ENCODE results near the gene CIZ1.
"Not testable (repeated sequence)": the region's sequence is repeated elsewhere in the genome, so short reads cannot be mapped to it uniquely, and the experiment has no call there.

Gene CIZ1

GRCh38 chr9:128131346-128131745, 60.0 kb downstream of the CIZ1 start:
- in situ Hi-C loops (cut with MboI; ENCODE audit: low pct_unique_long_range_greater_than_20kb, low sequenced_read_pairs); DNase-seq: not testable (repeated sequence)

DNA sequence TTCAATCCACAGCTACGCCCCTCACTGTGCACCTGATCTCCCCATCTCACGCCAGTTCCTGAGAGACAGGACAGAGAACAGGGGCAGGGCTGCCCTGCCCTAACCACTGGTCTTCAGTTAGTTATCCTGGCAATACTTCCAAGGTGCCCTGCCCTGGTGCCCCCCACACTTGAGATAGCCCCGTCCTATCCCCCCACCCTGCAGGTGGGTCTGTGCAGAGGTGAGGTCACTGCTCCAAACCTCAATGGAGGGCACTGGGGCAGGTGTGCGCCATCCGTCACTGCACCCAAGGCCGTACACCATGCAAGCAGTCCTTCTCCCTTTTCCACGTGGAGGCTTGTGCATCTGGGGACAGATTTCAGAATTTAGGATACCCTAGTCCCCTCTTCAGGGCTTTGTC, 60.7 kb downstream of the CIZ1 start:
- DNase-seq; in situ Hi-C loops (cut with MboI; ENCODE audit: low pct_unique_long_range_greater_than_20kb, low sequenced_read_pairs): not testable (repeated sequence)

DNA sequence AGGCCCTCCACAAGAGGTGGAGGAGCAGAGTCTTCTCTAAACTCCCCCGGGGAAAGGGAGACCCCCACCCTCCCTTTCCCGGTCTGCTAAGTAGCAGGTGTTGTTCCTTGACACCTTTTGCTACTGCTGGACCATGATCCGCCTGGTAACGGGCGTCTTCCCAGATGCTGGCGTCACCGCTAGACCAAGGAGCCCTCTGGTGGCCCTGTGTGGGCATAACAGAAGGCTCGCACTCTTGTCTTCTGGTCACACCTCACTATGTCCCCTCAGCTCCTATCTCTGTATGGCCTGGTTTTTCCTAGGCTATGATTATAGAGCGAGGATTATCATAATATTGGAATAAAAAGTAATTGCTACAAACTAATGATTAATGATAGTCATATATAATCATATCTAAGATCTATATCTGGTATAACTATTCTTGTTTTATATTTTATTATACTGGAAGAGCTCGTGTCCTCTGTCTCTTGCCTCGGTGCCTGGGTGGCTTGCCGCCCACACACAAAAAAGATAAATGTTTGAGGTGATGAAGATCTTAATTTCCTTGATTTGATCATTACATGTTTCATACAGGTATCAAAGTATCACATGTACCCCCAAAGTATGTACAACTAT, 61.3 kb downstream of the CIZ1 start:
- DNase-seq; in situ Hi-C loops (cut with MboI; ENCODE audit: low pct_unique_long_range_greater_than_20kb, low sequenced_read_pairs): not testable (repeated sequence)

DNA sequence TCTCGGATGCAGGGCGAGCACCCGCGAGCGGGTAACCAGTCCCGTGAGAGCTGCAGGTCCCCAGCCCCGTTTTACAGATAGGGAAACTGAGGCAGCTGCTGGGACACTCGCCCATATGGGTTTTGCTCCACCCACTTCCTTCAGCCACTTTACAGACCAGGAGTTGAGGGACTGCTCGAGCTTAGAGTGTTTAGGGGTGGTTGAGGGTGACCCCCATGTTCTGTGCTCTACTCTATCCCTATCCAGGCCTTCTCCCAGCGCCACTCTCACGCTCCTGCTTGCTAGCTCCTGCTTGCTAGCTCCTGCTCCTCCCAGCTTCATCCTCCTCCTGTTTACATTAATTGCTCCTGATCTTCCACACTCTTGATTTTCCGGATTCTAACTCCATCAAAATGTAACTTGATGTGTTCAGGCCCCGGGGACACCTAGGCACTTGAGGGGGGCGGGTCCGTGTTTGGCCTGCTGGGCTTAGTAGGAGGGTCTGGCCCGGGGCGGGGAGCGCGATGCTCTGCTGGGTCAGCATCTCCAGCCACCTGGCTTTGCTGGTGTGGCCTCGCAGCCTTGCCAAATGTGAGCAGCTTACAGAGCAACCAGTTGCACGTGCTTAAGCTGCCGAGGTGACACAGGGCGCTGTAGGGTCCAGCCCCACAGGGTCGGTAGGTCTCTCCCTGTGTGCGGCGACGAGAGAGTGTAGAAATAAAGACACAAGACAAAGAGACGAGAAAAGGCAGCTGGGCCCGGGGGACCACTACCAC, 62.4 kb downstream of the CIZ1 start:
- in situ Hi-C loops (cut with MboI; ENCODE audit: low pct_unique_long_range_greater_than_20kb, low sequenced_read_pairs) = no loop called here
- DNase-seq = no peak

DNA sequence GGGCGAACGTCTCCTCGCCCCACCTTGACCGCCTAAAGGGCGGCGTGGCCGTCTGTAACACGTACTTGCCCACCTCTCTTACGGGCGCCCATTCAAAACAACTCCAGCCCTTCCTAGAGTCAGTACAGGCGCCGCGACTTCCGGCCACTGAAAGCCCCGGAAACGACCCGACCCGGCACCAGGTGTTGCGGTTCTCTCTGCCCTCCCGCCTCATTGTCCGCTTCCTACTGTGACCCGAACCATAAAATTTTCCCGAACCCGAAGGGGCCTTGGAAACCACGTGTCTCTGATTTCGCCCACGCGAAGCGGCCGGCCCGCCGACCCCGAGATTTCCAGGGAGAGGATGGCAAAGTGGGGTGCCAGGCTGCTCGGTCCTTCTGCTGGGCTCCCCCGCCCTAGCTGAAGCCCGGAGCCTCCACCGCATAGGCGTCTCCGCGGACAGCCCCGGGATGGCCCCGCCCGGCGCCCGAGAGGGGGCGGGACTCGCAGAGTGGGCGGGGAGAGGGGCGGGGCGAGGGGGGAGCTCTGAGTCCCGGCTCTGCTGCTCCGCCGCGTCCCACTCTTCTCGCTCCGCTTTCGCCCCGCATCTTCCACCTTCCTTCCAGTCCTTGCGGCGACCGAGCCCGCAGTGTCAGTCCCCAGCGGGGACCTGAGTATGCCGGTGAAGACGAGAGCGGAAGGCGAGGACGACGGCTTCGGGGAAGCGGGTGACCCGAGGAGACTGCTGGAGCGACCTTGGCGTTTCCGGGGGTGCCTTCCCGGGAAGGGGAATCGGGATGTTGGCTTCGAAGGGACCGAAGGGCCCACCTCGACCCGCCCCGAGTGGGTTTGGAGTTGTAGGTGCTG, 63.2 kb downstream of the CIZ1 start:
- in situ Hi-C loops (cut with MboI; ENCODE audit: low pct_unique_long_range_greater_than_20kb, low sequenced_read_pairs) = no loop called here
- peak; percentile 91 for DNase-seq

DNA sequence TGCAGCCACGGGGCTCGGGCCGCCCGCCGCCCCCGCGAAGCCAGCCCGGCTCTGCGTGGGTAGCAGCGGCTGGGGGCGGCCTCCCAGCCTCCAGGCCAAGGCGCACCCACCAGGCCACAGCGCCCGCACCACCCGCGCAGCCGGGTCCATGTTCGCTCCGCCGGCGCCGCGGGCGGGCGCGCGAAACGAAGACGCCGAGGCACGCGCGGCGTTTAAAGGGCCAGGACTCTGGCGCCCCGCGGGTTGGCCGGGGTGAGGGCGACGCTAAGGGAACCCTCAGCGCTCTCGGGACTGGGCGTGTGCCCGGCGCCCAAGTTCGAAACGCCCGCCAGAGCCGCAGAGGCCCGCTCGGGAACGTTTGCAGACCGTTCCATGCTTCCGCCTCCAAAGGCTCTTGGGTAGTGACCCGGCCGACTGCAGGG, 63.8 kb downstream of the CIZ1 start, which contains the start of gene PTGES2:
Gene PTGES2, minus strand, starts transcription at position 162 of the 422 bp plus-strand sequence. Its CDS starts 12 bp downstream, at position 150.
- in situ Hi-C loops (cut with MboI; ENCODE audit: low pct_unique_long_range_greater_than_20kb, low sequenced_read_pairs) = no loop called here
- DNase-seq = peak; percentile 83

GRCh38 chr9:128125580-128126354, 65.6 kb downstream of the CIZ1 start:
- in situ Hi-C loops (cut with MboI; ENCODE audit: low pct_unique_long_range_greater_than_20kb, low sequenced_read_pairs) = no loop called here
- peak; percentile 36 for DNase-seq

- peak; percentile 84 for DNase-seq
Observed at GRCh38 chr9:128124873-128125579, 66.3 kb downstream of the CIZ1 start.

GRCh38 chr9:128124451-128124850, 66.9 kb downstream of the CIZ1 start:
- in situ Hi-C loops (cut with MboI; ENCODE audit: low pct_unique_long_range_greater_than_20kb, low sequenced_read_pairs) = no loop called here
- DNase-seq = no peak

More at GRCh38 chr9:128124873-128125579, 66.3 kb downstream of the CIZ1 start:
- in situ Hi-C loops (cut with MboI; ENCODE audit: low pct_unique_long_range_greater_than_20kb, low sequenced_read_pairs) = no loop called here

- in situ Hi-C loops (cut with MboI; ENCODE audit: low pct_unique_long_range_greater_than_20kb, low sequenced_read_pairs) = no loop called here
- no peak for DNase-seq
Observed at GRCh38 chr9:128123451-128124080, 67.8 kb downstream of the CIZ1 start.

DNA sequence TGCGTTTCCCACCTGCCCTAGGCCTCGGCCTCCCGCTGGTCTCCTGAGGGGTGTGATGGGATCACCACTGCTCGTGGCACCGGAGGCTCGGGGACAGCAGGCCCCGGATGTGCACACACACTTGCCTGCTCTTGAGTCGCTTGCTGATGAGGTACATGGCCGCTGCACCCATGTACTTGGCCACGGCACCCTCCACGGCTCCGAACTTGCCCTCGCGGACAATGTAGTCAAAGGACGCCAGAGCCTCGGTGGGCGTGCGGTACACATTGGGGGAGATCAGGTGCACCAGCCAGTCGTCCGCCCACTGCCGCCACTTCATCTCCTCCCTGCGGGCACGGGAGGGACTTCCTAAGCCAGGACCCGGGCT, 68.6 kb downstream of the CIZ1 start:
- DNase-seq = no peak

GRCh38 chr9:128121924-128122808, 69.2 kb downstream of the CIZ1 start:
- in situ Hi-C loops (cut with MboI; ENCODE audit: low pct_unique_long_range_greater_than_20kb, low sequenced_read_pairs) = no loop called here
- DNase-seq = no peak

More for the DNA sequence above, 68.6 kb downstream of the CIZ1 start:
- in situ Hi-C loops (cut with MboI; ENCODE audit: low pct_unique_long_range_greater_than_20kb, low sequenced_read_pairs) = no loop called here

- in situ Hi-C loops (cut with MboI; ENCODE audit: low pct_unique_long_range_greater_than_20kb, low sequenced_read_pairs) = no loop called here
- no peak for DNase-seq
Observed at GRCh38 chr9:128121466-128121810, 69.9 kb downstream of the CIZ1 start.

DNA sequence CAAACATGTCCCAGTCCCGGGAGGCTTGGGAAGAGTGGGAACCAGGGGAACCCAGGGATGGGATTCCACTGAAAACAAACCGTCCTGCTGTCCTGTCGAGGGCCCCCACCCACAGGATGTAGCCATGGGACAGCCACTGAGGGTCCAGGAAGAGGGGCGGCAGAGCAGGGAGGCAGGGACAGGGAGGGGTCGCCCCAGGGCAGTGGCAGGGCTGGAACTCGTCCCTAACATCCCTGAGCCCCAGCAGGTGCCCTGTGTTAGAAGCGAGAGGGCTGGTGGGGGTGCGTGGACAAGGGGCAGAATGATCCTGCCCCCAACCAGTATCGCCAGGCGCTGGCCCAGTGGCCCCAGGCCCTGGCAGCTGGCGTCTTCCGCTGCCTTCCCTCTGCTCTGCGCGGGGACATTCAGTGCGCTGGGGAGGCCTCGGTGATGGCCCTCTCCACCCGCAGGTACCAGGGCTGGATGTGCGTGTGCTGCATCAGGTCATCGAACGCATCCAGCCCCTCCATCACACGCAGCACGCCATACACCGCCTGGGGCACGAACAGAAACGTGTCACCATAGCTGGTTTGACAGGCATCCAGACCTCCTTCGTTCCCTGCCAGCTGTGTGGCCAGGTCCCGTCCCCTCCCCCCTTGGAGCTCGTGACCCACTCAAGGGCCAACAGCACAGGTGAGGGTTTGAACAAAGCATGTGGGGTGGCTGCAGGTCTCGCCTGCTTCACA, 70.5 kb downstream of the CIZ1 start:
- in situ Hi-C loops (cut with MboI; ENCODE audit: low pct_unique_long_range_greater_than_20kb, low sequenced_read_pairs) = no loop called here
- DNase-seq = no peak

DNA sequence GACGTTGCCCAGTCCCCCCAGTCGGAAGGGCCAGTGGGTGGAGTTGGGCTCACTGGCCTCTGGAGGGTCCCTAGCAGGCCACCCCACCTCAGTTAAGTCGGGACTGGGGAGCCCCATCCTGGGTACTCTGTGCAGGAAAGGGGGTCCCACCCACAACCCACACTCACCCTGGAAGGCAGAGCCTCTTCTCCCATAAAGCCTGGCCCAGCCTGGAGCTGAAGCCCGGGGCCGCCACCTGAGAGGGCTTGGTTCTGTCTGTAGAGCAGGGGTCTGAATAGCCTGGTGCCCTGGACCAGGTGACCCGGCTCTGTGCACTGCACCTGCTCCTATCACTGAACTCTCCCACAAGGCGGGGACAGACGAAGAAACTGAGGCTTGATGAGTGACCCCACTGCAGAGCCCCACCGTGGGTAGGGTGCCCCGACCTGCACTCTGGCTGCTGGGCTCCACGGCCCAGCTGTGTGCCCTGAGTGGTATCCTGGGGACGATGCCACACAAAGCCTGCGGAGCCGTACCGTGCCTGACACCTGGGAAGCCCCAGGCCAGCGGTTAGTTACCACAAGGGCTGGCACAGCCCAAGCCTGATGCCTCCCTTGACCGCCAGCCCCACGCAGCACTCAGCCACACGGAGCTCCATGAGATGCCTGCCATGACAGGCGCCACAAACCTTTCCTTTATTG, 71.2 kb downstream of the CIZ1 start:
- in situ Hi-C loops (cut with MboI; ENCODE audit: low pct_unique_long_range_greater_than_20kb, low sequenced_read_pairs) = no loop called here
- no peak for DNase-seq

All from KBM-7 (cell line).